Neural cell (in vitro differentiated cells): ENCODE measurements around the gene ALDH1L1.

Experiments used
- CTCF ChIP-seq: fragments of 450-650 bp; IDR thresholded peaks from 2 replicates; pipeline ENCODE4 v1.5.1; 2014; ENCODE audit warnings: antibody characterized with exemption, mild to moderate bottlenecking, moderate library complexity; ENCODE audit not compliant: poor library complexity, severe bottlenecking
- POLR2AphosphoS5 ChIP-seq: IDR thresholded peaks from 2 replicates; pipeline ENCODE4 v1.6.1; 2012
- TF ChIP-seq, protein P1 (sequence below): IDR thresholded peaks from 2 replicates; pipeline ENCODE4 v1.6.1; 2012; ENCODE audit warnings: borderline replicate concordance

DNA sequence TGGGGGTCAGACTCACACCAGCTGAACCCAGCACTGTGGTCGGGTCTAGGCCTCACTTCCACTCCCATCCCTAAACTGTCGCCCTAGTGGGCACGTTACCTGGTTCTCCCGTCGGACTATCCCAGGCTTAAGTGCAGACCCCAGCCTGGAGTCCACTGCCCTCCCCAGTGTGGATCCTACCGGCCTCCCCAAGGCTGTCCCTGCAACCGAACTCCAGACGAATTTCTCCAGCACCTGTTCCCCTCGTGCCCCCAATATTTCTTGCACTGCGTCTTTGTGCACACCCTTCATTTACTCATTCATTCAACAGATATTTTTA lies 122.9 kb downstream of the ALDH1L1 start:
- TF ChIP-seq, protein P1, sequence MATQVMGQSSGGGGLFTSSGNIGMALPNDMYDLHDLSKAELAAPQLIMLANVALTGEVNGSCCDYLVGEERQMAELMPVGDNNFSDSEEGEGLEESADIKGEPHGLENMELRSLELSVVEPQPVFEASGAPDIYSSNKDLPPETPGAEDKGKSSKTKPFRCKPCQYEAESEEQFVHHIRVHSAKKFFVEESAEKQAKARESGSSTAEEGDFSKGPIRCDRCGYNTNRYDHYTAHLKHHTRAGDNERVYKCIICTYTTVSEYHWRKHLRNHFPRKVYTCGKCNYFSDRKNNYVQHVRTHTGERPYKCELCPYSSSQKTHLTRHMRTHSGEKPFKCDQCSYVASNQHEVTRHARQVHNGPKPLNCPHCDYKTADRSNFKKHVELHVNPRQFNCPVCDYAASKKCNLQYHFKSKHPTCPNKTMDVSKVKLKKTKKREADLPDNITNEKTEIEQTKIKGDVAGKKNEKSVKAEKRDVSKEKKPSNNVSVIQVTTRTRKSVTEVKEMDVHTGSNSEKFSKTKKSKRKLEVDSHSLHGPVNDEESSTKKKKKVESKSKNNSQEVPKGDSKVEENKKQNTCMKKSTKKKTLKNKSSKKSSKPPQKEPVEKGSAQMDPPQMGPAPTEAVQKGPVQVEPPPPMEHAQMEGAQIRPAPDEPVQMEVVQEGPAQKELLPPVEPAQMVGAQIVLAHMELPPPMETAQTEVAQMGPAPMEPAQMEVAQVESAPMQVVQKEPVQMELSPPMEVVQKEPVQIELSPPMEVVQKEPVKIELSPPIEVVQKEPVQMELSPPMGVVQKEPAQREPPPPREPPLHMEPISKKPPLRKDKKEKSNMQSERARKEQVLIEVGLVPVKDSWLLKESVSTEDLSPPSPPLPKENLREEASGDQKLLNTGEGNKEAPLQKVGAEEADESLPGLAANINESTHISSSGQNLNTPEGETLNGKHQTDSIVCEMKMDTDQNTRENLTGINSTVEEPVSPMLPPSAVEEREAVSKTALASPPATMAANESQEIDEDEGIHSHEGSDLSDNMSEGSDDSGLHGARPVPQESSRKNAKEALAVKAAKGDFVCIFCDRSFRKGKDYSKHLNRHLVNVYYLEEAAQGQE: no peak
- no peak for TF ChIP-seq POLR2AphosphoS5
- no peak for TF ChIP-seq CTCF
